Measurements from ENCODE around the gene MZT1. TPM values are rescaled to one million over a fixed set of nuclear protein-coding genes. Genes with fewer than 3 reads are reported as not detected.

The MZT1 gene
- total and polyA plus RNA-seq, 9 of the 15 experiments (the other 6 are each of a cell fraction or from before 2014, with no cell fraction given) = 15.3 to 31.6 (median 24.1) TPM

GRCh38 chr13:72677431-72677830, 50.0 kb downstream of the MZT1 start:
- no peak overlapping the region for H3K9ac ChIP-seq (ENCODE audit: insufficient read depth in 1 of 2, low read depth in 2 of 2, low read length in 2 of 2)
- BruUV-seq (replicated peaks) = no TSS peak
- CTCF ChIA-PET (ENCODE audit: low intra/inter-chr PET ratio) = no interaction called here
- intact Hi-C loops (cut with micrococcal nuclease) = no loop called here
- in situ Hi-C loops (cut with MboI) = no loop called here
- H3K79me2 ChIP-seq (ENCODE audit: control insufficient read depth, insufficient read depth, low read length) = no peaks in the 10 kb centered on the region
- H3K27ac ChIP-seq (ENCODE audit: extremely low read depth, low read depth, low read length) = no peak overlapping the region
- H3K4me1 ChIP-seq (replicated peaks in 1 of 2; ENCODE audit: control insufficient read depth in 2 of 2, insufficient read depth in 2 of 2, low read length in 2 of 2) = no peaks in the 10 kb centered on the region
- POLR2A ChIA-PET = no interaction called here
- FAIRE-seq = no peak
- H3K9me3 ChIP-seq (replicated peaks; ENCODE audit: control insufficient read depth, insufficient read depth, low read depth, low read length) = no peaks in the 10 kb centered on the region
- DNase-seq (ENCODE audit: extremely low read depth in 1 of 4, low spot score in 3 of 4) = no peak
- no peaks in the 10 kb centered on the region for H3K9me1 ChIP-seq (ENCODE audit: control insufficient read depth, insufficient read depth, low read length)
- H3K36me3 ChIP-seq (ENCODE audit: control insufficient read depth, insufficient read depth, low read length) = no peaks in the 10 kb centered on the region
- no peaks in the 10 kb centered on the region for H3K27me3 ChIP-seq (ENCODE audit: control insufficient read depth in 2 of 2, insufficient read depth in 2 of 2, low read length in 2 of 2)
- ATAC-seq = no peak
- no peak overlapping the region for H3K4me3 ChIP-seq
- no peak overlapping the region for H3K4me2 ChIP-seq (ENCODE audit: insufficient read depth, low read length)
- no peaks in the 10 kb centered on the region for H4K20me1 ChIP-seq (replicated peaks; ENCODE audit: control insufficient read depth, insufficient read depth, low read length)
- no peak overlapping the region for H2AFZ ChIP-seq (ENCODE audit: low read depth, low read length)
- TF ChIP-seq NFRKB (IDR thresholded peaks at IDR 0.05; ENCODE audit: low read depth) (no peak), CLOCK (CRISPR knock-in tag; IDR thresholded peaks at IDR 0.05; ENCODE audit: borderline replicate concordance) (no peak), PCBP2 (IDR thresholded peaks at IDR 0.05; ENCODE audit: low read depth, low read length, poor library complexity, severe bottlenecking) (no peak), MGA (IDR thresholded peaks at IDR 0.05) (no peak), ZNF197 (CRISPR knock-in tag; IDR thresholded peaks at IDR 0.05; ENCODE audit: low read depth) (no peak), ZNF146 (CRISPR knock-in tag; IDR thresholded peaks at IDR 0.05; ENCODE audit: unreplicated experiment) (no peak), TBP (optimal IDR thresholded peaks at IDR 0.05; ENCODE audit: low read depth, low read length) (no peak), MTA2 (IDR thresholded peaks at IDR 0.05; ENCODE audit: low read depth) (no peak), SRSF1 (IDR thresholded peaks at IDR 0.05; ENCODE audit: low read depth, low read length) (no peak)
